DND-41 (cell line): ENCODE measurements around the gene HLA-DPB1.

ENCODE experiments used
- ATAC-seq: fragments of 200-7000 bp; cut with Tn5 transposase; 3 replicates; pipeline ENCODE4 v1.9.1; 2021; ENCODE audit warnings: low read depth; ENCODE audit not compliant: insufficient read depth
- DNase-seq: peaks from one replicate; pipeline ENCODE4 v3.0.0-alpha.2; 2020
- H2AFZ ChIP-seq: 2 replicates; pipeline ENCODE4 v1.6.0; 2012; ENCODE audit warnings: low read depth, low read length
- H3K27ac ChIP-seq: 2 replicates; pipeline ENCODE4 v1.5.1; 2012; ENCODE audit warnings: low read length, inconsistent platforms
- H3K27me3 ChIP-seq: fragments of 200-600 bp; sonication (generic); 2 replicates; pipeline ENCODE4 v1.6.0; 2012; ENCODE audit warnings: low read length, mild to moderate bottlenecking, inconsistent platforms; ENCODE audit not compliant: insufficient read depth, poor library complexity
- H3K36me3 ChIP-seq: 2 replicates; pipeline ENCODE4 v1.5.1; 2012; ENCODE audit warnings: low read length, inconsistent platforms; ENCODE audit not compliant: insufficient read depth
- H3K4me1 ChIP-seq: 2 replicates; pipeline ENCODE4 v1.5.1; 2012; ENCODE audit warnings: mild to moderate bottlenecking, low read length; ENCODE audit not compliant: insufficient read depth
- H3K4me2 ChIP-seq: 2 replicates; pipeline ENCODE4 v1.6.0; 2012; ENCODE audit warnings: mild to moderate bottlenecking, moderate library complexity, low read length, inconsistent platforms; ENCODE audit not compliant: insufficient read depth
- H3K4me3 ChIP-seq, 2 experiments: fragments of 200-600 bp in 1 of 2; shearing (Covaris generic) in 1 of 2; 2 replicates each; pipeline ENCODE4 v1.5.1; 2012 to 2016; ENCODE audit warnings: inconsistent platforms in 2 of 2, low read length in 2 of 2, mild to moderate bottlenecking in 2 of 2, low read depth in 1 of 2, moderate library complexity in 1 of 2
- H3K79me2 ChIP-seq: 2 replicates; pipeline ENCODE4 v1.6.0; 2012; ENCODE audit warnings: low read length, inconsistent platforms; ENCODE audit not compliant: insufficient read depth
- H3K9ac ChIP-seq: 2 replicates; pipeline ENCODE4 v1.6.0; 2012; ENCODE audit warnings: low read depth, mild to moderate bottlenecking, inconsistent platforms, low read length, moderate library complexity
- H3K9me3 ChIP-seq: 2 replicates; pipeline ENCODE4 v1.5.1; 2012; ENCODE audit warnings: low read length, moderate library complexity, mild to moderate bottlenecking, inconsistent platforms; ENCODE audit not compliant: insufficient read depth, severe bottlenecking
- H4K20me1 ChIP-seq: 2 replicates; pipeline ENCODE4 v1.6.0; 2012; ENCODE audit warnings: low read length; ENCODE audit not compliant: insufficient read depth
- CTCF ChIP-seq: IDR thresholded peaks from 2 replicates; pipeline ENCODE4 v1.5.1; 2012; ENCODE audit warnings: borderline replicate concordance, low read length, moderate library complexity, mild to moderate bottlenecking; ENCODE audit not compliant: poor library complexity, severe bottlenecking; ENCODE audit errors: extremely low read depth
- EZH2 ChIP-seq: IDR thresholded peaks from 3 replicates; pipeline ENCODE4 v1.6.1; 2012; ENCODE audit warnings: borderline replicate concordance, low read depth, mild to moderate bottlenecking, moderate library complexity, low read length, inconsistent platforms; ENCODE audit not compliant: severe bottlenecking

The HLA-DPB1 gene

GRCh38 chr6:33049323-33050013, 26.3 kb upstream of the HLA-DPB1 start:
- Histone ChIP-seq H3K27ac (no peak overlapping the region), H4K20me1 (no peaks in the 10 kb centered on the region), H3K9me3 (no peaks in the 10 kb centered on the region), H3K4me1 (no peaks in the 10 kb centered on the region), H2AFZ (no peak overlapping the region), H3K4me2 (no peak overlapping the region), H3K9ac (no peak overlapping the region), H3K36me3 (no peaks in the 10 kb centered on the region), H3K27me3 (peaks cover 6% of the 10 kb centered on the region), H3K79me2 (no peaks in the 10 kb centered on the region), H3K4me3 (no peak overlapping the region)
- no peak for ATAC-seq
- TF ChIP-seq EZH2 (no peak), CTCF (peak; percentile 27)
- DNase-seq: no peak

DNA sequence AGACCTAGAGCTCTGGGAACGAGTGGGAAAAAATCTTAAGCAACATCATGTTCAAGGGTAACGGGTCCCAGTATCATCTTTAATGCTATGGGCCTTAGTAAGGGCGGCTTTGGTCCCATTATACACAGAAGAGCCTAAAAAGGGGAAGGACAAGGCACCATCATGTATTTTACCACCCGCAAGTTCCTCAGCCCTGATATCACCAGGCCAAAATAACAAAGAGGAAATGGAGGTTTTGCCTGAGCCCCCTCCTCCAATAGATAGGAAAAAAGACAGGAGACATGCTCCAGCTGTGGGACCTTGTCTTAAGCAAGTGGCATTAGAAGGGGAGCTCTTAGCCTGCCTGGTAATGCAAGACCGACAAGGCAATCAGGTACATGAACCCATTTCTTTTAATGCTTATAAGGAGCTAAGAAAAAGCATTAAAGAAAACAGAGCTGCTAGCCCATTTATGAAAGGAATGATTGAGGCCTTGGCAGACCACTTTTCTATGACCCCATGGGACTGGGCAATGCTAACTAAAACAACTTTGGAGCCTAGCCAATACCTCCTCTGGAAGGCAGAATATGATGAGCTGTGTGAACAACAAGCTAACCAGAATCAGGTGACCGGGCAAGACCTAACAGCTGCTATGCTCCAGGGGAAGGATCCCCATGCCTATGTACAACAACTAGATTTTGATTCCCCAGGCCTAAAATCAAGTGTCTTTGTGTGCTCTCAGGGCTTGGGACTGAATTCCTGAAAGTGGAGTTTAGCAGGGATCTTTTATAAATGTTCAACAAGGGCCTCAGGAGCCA, 25.6 kb upstream of the HLA-DPB1 start:
- H4K20me1 ChIP-seq: no peaks in the 10 kb centered on the region
- no peak for ATAC-seq
- no peak overlapping the region for H3K4me2 ChIP-seq
- H3K79me2 ChIP-seq: no peaks in the 10 kb centered on the region
- no peaks in the 10 kb centered on the region for H3K36me3 ChIP-seq
- no peaks in the 10 kb centered on the region for H3K9me3 ChIP-seq
- no peaks in the 10 kb centered on the region for H3K4me1 ChIP-seq
- TF ChIP-seq EZH2 (no peak), CTCF (no peak)
- H3K9ac ChIP-seq: no peak overlapping the region
- DNase-seq: no peak
- H3K27ac ChIP-seq: no peak overlapping the region
- no peak overlapping the region for H2AFZ ChIP-seq
- peaks cover 6% of the 10 kb centered on the region for H3K27me3 ChIP-seq
- H3K4me3 ChIP-seq: no peak overlapping the region

DNA sequence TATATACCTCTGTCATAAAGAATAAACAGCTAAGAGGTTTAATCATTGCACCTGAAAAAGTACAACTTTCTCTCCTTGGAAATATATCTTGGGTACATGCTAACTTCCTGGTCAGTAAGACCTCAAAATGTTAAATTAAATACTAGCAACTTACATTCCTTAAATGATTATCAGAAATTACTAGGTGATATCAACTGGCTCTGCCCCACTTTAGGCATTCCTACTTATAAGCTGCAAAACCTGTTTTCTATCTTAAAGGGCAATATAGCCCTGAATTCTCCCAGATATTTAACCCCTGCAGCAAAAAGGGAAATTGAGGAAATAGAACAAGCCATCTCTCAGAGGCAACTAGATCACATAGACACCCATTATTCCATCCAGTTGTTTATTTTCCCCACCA, 23.2 kb upstream of the HLA-DPB1 start:
- Histone ChIP-seq H3K27ac (no peak overlapping the region), H3K9ac (no peak overlapping the region), H3K79me2 (no peaks in the 10 kb centered on the region), H3K4me1 (no peaks in the 10 kb centered on the region), H3K36me3 (no peaks in the 10 kb centered on the region), H2AFZ (no peak overlapping the region), H3K9me3 (no peaks in the 10 kb centered on the region), H3K4me2 (no peak overlapping the region), H4K20me1 (no peaks in the 10 kb centered on the region), H3K27me3 (peaks cover 11% of the 10 kb centered on the region), H3K4me3 (no peak overlapping the region)
- TF ChIP-seq CTCF (no peak), EZH2 (no peak)
- DNase-seq (no peak), ATAC-seq (no peak)
